IMR-90 (cell line): ENCODE results near the gene CHD2. TPM values are rescaled to one million over a fixed set of nuclear protein-coding genes. Genes with fewer than 3 reads are reported as not detected.

ENCODE experiments used
- ATAC-seq: fragments of 200-7000 bp; cut with Tn5 transposase; 2 replicates; pipeline ENCODE4 v1.9.1; 2020; ENCODE audit warnings: low read depth, mild to moderate bottlenecking, moderate library complexity
- BruUV-seq: library from RNA; stranded (reverse); fragments of 400-500 nt; replicated peaks from 2 replicates; lab custom pipeline; 2021; lab: Mats Ljungman, UMichigan
- CTCF ChIA-PET: fragments of 300-600 bp; formaldehyde crosslinking; extraction: SDS; loops from one replicate; lab custom pipeline; 2021; ENCODE audit warnings: antibody characterized with exemption; lab: Yijun Ruan, JAX
- POLR2A ChIA-PET: fragments of 300-600 bp; sonication (Branson Sonifier 250); formaldehyde crosslinking; loops from one replicate; lab custom pipeline; 2022; ENCODE audit warnings: antibody characterized with exemption; ENCODE audit not compliant: unreplicated experiment; lab: Charles Lee
- DNase-seq: peaks from one replicate; pipeline ENCODE4 v3.0.0; 2013
- H2AFZ ChIP-seq: replicated peaks from 2 replicates; pipeline ENCODE3; 2013; ENCODE audit warnings: low read length, mild to moderate bottlenecking; ENCODE audit not compliant: poor library complexity
- H2AK5ac ChIP-seq: 2 replicates; pipeline ENCODE4 v1.6.1; 2013; ENCODE audit warnings: low read depth, low read length, inconsistent platforms
- H2AK9ac ChIP-seq: replicated peaks from 2 replicates; pipeline ENCODE3; 2013; ENCODE audit warnings: mild to moderate bottlenecking, low read depth, low read length, moderate library complexity; ENCODE audit not compliant: poor library complexity
- H2BK120ac ChIP-seq: 2 replicates; pipeline ENCODE4 v1.6.1; 2013; ENCODE audit warnings: low read depth, low read length, inconsistent platforms
- H2BK15ac ChIP-seq: 3 replicates; pipeline ENCODE4 v1.6.1; 2013; ENCODE audit warnings: low read depth, low read length, inconsistent platforms
- H2BK20ac ChIP-seq: 2 replicates; pipeline ENCODE4 v1.6.1; 2013; ENCODE audit warnings: low read depth, mild to moderate bottlenecking, inconsistent platforms, low read length, moderate library complexity
- H2BK5ac ChIP-seq: 2 replicates; pipeline ENCODE4 v1.6.1; 2013; ENCODE audit warnings: mild to moderate bottlenecking, low read depth, low read length, inconsistent platforms; ENCODE audit not compliant: poor library complexity, severe bottlenecking
- H3K14ac ChIP-seq: replicated peaks from 2 replicates; pipeline ENCODE4 v1.6.1; 2013; ENCODE audit warnings: low read depth, low read length, inconsistent platforms
- H3K18ac ChIP-seq: 2 replicates; pipeline ENCODE4 v1.6.1; 2013; ENCODE audit warnings: low read depth, low read length, control low read depth
- H3K23ac ChIP-seq: 2 replicates; pipeline ENCODE4 v1.6.1; 2013; ENCODE audit warnings: low read depth, low read length, inconsistent platforms
- H3K27ac ChIP-seq: 2 replicates; pipeline ENCODE4 v1.5.1; 2013; ENCODE audit warnings: mild to moderate bottlenecking, control low read depth, low read length; ENCODE audit not compliant: insufficient read depth
- H3K27me3 ChIP-seq: 2 replicates; pipeline ENCODE4 v1.6.1; 2013; ENCODE audit warnings: low read length; ENCODE audit not compliant: control insufficient read depth, insufficient read depth
- H3K36me3 ChIP-seq: 2 replicates; pipeline ENCODE4 v1.6.1; 2013; ENCODE audit warnings: low read length, mixed read lengths; ENCODE audit not compliant: control insufficient read depth, insufficient read depth
- H3K4ac ChIP-seq: 2 replicates; pipeline ENCODE4 v1.6.1; 2013; ENCODE audit warnings: low read depth, low read length, inconsistent platforms
- H3K4me1 ChIP-seq: 2 replicates; pipeline ENCODE4 v1.6.1; 2013; ENCODE audit warnings: low read length, mixed read lengths; ENCODE audit not compliant: control insufficient read depth, insufficient read depth
- H3K4me2 ChIP-seq: 2 replicates; pipeline ENCODE4 v1.6.1; 2013; ENCODE audit warnings: low read depth, mild to moderate bottlenecking, control low read depth, low read length, moderate library complexity
- H3K4me3 ChIP-seq: 2 replicates; pipeline ENCODE4 v1.5.1; 2013; ENCODE audit warnings: low read depth, mild to moderate bottlenecking, control low read depth, low read length, moderate library complexity; ENCODE audit not compliant: insufficient read depth
- H3K56ac ChIP-seq: 2 replicates; pipeline ENCODE4 v1.6.1; 2013; ENCODE audit warnings: low read length, inconsistent platforms; ENCODE audit not compliant: insufficient read depth; ENCODE audit errors: extremely low read depth
- H3K79me1 ChIP-seq, 2 experiments: 2 replicates each; pipeline ENCODE4 v1.6.1; 2013; ENCODE audit warnings: low read length in 2 of 2, inconsistent platforms in 1 of 2, low read depth in 1 of 2
- H3K9ac ChIP-seq: 2 replicates; pipeline ENCODE4 v1.6.1; 2013; ENCODE audit warnings: low read depth, low read length, control low read depth
- H3K9me1 ChIP-seq: 2 replicates; pipeline ENCODE4 v1.6.1; 2013; ENCODE audit warnings: low read length, inconsistent platforms; ENCODE audit not compliant: insufficient read depth
- H3K9me3 ChIP-seq: 2 replicates; pipeline ENCODE4 v1.6.1; 2013; ENCODE audit warnings: low read length; ENCODE audit not compliant: control insufficient read depth, insufficient read depth
- H4K20me1 ChIP-seq: 2 replicates; pipeline ENCODE4 v1.6.1; 2013; ENCODE audit warnings: low read length, inconsistent platforms; ENCODE audit not compliant: insufficient read depth
- H4K5ac ChIP-seq: 2 replicates; pipeline ENCODE4 v1.6.1; 2013; ENCODE audit warnings: mild to moderate bottlenecking, low read depth, low read length, control low read depth
- H4K8ac ChIP-seq, 2 experiments: 2 replicates each; pipeline ENCODE4 v1.6.1; 2013; ENCODE audit warnings: low read depth in 2 of 2, low read length in 2 of 2, control low read depth in 1 of 2, inconsistent platforms in 1 of 2
- H4K91ac ChIP-seq: 2 replicates; pipeline ENCODE4 v1.6.1; 2013; ENCODE audit warnings: low read depth, low read length, inconsistent platforms; ENCODE audit not compliant: insufficient read depth
- MAFK ChIP-seq: IDR thresholded peaks from 2 replicates; pipeline ENCODE4 v1.6.1; 2012; ENCODE audit warnings: low read depth, low read length, improper control_type of control experiment
- WGBS, 2 experiments: methylation state at CpG; one replicate each; pipeline versions ENCODE4 v1.1.5 to v1.1.7; 2013; ENCODE audit warnings: missing lambda C conversion rate in 2 of 2; ENCODE audit not compliant: insufficient read length in 1 of 2; ENCODE audit errors: extremely low coverage in 2 of 2; 5-methylcytosine and 5-hydroxymethylcytosine counted together
- dilution Hi-C: fragments of 300-500 bp; cut with HindIII; formaldehyde crosslinking; loops from one replicate; pipeline ENCODE4 v1.14.3; 2018; ENCODE audit warnings: low sequenced_read_pairs; ENCODE audit not compliant: unreplicated experiment
- in situ Hi-C: fragments of 300-500 bp; cut with MboI; formaldehyde crosslinking; loops from 3 replicates; pipeline ENCODE4 v1.14.3; 2019; ENCODE audit warnings: low sequenced_read_pairs, inconsistent platforms, mixed read lengths
- intact Hi-C: fragments of 100-400 bp; cut with micrococcal nuclease; formaldehyde crosslinking; loops from 2 replicates; pipeline ENCODE4 v1.10.0; 2022
- polyA plus RNA-seq, 3 experiments: library from polyadenylated mRNA; depleted of rRNA; stranded (reverse); fragments of >200 nt; gene quantifications; 2 replicates each; pipeline ENCODE4 v1.2.3, GENCODE V29; 2012; ENCODE audit warnings: low replicate concordance in 1 of 3
- total RNA-seq: library from RNA; depleted of rRNA; stranded (reverse); fragments of >200 nt; gene quantifications from 2 replicates; pipeline ENCODE4 v1.2.3, GENCODE V29; 2012
- TF ChIP-seq, protein P1 (sequence below): conservative IDR thresholded peaks from 2 replicates; pipeline ENCODE4 v1.5.1; 2012; ENCODE audit warnings: mild to moderate bottlenecking, low read depth, low read length, improper control_type of control experiment

The CHD2 gene
- total and polyA plus RNA-seq, 2 of the 4 experiments (the other 2 are of a cell fraction), result 44.9 to 64.7 TPM

DNA sequence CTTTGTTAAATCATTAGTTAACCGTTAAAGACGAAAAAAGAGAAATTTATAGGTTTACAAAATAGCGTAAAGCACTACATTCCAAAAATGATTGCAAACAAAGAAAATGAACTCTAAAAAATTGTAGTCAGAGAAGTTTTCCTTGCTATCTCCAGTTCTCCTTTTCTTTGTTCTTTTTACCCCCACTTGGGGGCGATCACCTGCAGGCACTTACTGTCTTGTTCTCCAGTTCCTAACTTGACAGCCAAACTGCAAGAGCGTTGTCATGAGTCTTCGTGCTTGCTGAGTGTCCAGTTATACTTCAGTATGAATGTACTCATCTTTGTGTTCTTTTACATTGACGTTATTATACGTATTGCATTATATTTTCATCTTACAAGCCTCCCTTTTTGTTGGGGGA is 54.5 kb downstream of the CHD2 start:
- Histone ChIP-seq H3K27ac (no peak overlapping the region), H3K18ac (no peak overlapping the region), H2AFZ (no peak overlapping the region), H3K36me3 (peaks cover 66% of the 10 kb centered on the region), H3K79me1 (peaks cover 31 to 53% of the 10 kb centered on the region in 2 experiments; a peak in 3 of 4 replicates), H3K27me3 (no peaks in the 10 kb centered on the region), H3K4me3 (no peak overlapping the region), H4K5ac (no peak overlapping the region), H3K23ac (no peak overlapping the region), H4K8ac (no peak overlapping the region), H3K56ac (no peak overlapping the region), H4K91ac (no peak overlapping the region), H4K20me1 (peaks cover 14% of the 10 kb centered on the region; the same call in 1 of the 2 replicates), H3K9me3 (peaks cover 4% of the 10 kb centered on the region), H2BK120ac (no peak overlapping the region), H3K9ac (no peak overlapping the region), H3K4me2 (no peak overlapping the region), H2BK20ac (no peak overlapping the region), H2AK5ac (no peak overlapping the region), H2BK5ac (no peak overlapping the region), H2BK15ac (no peak overlapping the region), H3K4ac (no peak overlapping the region), H2AK9ac (no peak overlapping the region), H3K14ac (no peak overlapping the region), H3K9me1 (no peaks in the 10 kb centered on the region), H3K4me1 (no peaks in the 10 kb centered on the region)
- intact Hi-C loops (no loop called here), dilution Hi-C loops (no loop called here), in situ Hi-C loops (no loop called here)
- WGBS, 2 experiments, result 100% methylated on average over 1 of the region's 8 CpGs; no CpG with 5 or more reads in 1 of the 2 experiments
- TF ChIP-seq, protein P1, sequence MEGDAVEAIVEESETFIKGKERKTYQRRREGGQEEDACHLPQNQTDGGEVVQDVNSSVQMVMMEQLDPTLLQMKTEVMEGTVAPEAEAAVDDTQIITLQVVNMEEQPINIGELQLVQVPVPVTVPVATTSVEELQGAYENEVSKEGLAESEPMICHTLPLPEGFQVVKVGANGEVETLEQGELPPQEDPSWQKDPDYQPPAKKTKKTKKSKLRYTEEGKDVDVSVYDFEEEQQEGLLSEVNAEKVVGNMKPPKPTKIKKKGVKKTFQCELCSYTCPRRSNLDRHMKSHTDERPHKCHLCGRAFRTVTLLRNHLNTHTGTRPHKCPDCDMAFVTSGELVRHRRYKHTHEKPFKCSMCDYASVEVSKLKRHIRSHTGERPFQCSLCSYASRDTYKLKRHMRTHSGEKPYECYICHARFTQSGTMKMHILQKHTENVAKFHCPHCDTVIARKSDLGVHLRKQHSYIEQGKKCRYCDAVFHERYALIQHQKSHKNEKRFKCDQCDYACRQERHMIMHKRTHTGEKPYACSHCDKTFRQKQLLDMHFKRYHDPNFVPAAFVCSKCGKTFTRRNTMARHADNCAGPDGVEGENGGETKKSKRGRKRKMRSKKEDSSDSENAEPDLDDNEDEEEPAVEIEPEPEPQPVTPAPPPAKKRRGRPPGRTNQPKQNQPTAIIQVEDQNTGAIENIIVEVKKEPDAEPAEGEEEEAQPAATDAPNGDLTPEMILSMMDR, result peak; percentile 17; the same call in 1 of the 2 replicates
- no peak for TF ChIP-seq MAFK
- CTCF ChIA-PET, result interaction anchor here (1.1 to 1.9 kb wide), 3 partner anchors 9 to 153 kb away, joined by 3 to 8 read pairs (median 3); no protein-coding TSS in a partner anchor
- ATAC-seq (no peak), DNase-seq (no peak)
- BruUV-seq, result no TSS peak
- POLR2A ChIA-PET, result no interaction called here
